ENCODE data around the gene ELMO2.

DNA sequence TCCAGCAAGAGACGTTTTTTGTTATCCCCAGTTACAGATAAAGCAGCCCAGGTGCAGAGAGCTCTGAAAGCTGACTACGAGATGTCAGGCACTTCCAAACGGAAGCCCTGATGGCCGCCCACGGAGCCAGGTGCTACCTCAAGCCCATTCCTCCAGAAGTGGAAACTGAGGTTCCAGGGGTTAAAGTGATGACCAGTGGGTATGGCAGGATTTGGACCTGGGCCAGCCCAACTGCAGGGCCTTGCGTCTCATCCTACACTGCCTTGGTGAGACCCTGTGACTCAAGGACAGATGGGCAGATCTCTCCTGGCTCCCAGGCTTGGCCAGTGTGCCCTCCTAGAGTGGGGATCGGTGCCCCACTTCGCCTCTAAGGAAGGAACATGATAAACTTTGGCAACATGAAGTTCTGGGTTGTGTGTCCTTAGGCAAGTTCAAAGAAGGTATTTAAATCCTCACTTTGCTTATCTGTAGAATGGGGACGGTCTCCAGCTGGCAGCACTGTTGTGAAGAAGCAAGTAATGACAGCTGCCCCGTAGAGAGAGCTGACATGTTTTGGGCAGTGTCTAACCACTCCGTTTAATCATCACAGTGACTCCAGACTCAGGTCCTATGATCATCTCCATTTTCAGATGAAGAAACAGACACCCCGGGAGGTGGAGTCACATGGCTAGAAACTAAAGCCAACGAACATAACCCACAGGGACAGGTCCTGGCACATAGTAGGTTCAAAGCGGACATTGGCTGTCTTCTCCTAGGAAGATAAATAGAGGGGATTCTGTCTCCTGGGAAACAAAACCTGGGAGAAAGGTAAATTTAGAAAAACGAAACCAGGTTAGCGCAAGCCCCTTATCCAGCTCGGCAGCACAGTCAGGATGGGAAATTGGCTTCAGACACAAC lies 63.7 kb downstream of the ELMO2 start:
- TF ChIP-seq, protein P1, sequence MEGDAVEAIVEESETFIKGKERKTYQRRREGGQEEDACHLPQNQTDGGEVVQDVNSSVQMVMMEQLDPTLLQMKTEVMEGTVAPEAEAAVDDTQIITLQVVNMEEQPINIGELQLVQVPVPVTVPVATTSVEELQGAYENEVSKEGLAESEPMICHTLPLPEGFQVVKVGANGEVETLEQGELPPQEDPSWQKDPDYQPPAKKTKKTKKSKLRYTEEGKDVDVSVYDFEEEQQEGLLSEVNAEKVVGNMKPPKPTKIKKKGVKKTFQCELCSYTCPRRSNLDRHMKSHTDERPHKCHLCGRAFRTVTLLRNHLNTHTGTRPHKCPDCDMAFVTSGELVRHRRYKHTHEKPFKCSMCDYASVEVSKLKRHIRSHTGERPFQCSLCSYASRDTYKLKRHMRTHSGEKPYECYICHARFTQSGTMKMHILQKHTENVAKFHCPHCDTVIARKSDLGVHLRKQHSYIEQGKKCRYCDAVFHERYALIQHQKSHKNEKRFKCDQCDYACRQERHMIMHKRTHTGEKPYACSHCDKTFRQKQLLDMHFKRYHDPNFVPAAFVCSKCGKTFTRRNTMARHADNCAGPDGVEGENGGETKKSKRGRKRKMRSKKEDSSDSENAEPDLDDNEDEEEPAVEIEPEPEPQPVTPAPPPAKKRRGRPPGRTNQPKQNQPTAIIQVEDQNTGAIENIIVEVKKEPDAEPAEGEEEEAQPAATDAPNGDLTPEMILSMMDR (IDR thresholded peaks at IDR 0.05) = no peak
- no peak for TF ChIP-seq POLR2A (IDR thresholded peaks at IDR 0.05)
